ENCODE results near the gene NRL. TPM values are rescaled to one million over a fixed set of nuclear protein-coding genes. Genes with fewer than 3 reads are reported as not detected.
A peak's percentile ranks its signal among the peaks of the same experiment; 100 is the strongest.

Gene NRL
- polyA plus RNA-seq, 3 donors: 1.1 to 1.5 (median 1.3) TPM

GRCh38 chr14:24098927-24099813 is 15.6 kb downstream of the NRL start:
- peaks cover 0 to 3% (median 2%) of the 10 kb centered on the region in 3 donors for H3K27me3 Mint-ChIP-seq (ENCODE audit: low read depth in 3 of 3)
- peaks cover 34% of the 10 kb centered on the region for H3K79me2 ChIP-seq (ENCODE audit: insufficient read depth, low read length)
- no peak for TF ChIP-seq CTCF (IDR thresholded peaks at IDR 0.05)
- peak overlapping the region in 6 of 7 donors; percentile 50 to 88 (median 78) for H3K27ac Mint-ChIP-seq
- peaks cover 38% of the 10 kb centered on the region for H3K4me1 Mint-ChIP-seq
- intact Hi-C loops (cut with micrococcal nuclease): no loop called here
- DNase-seq: no peak
- peak overlapping the region in 1 of 3 experiments; percentile 9 for H3K4me3 ChIP-seq (replicated peaks in 1 of 3; ENCODE audit: low read depth in 2 of 3, low read length in 3 of 3)
- no peak overlapping the region for H3K4me2 ChIP-seq (replicated peaks; ENCODE audit: extremely low read depth, low read length, poor library complexity, severe bottlenecking)
- WGBS (ENCODE audit: insufficient coverage): 96% methylated on average over 15 of the region's 17 CpGs
- peak overlapping the region; percentile 61 to 76 for H3K27ac ChIP-seq (ENCODE audit: low read depth in 1 of 2, low read length in 2 of 2)
- peaks cover 20% of the 10 kb centered on the region for H4K20me1 ChIP-seq (ENCODE audit: insufficient read depth, low read length)
- H3K36me3 ChIP-seq (replicated peaks in 1 of 2; ENCODE audit: control insufficient read depth in 1 of 2, insufficient read depth in 2 of 2, low read length in 2 of 2): peaks cover 40 to 65% of the 10 kb centered on the region in 2 donors
- no peak overlapping the region for H3K4me3 Mint-ChIP-seq
- peaks cover 36 to 45% of the 10 kb centered on the region in 2 donors for H3K4me1 ChIP-seq (ENCODE audit: control insufficient read depth in 1 of 2, insufficient read depth in 2 of 2, low read length in 2 of 2)
- H3K9me3 Mint-ChIP-seq: peaks cover 0 to 6% (median 1%) of the 10 kb centered on the region in 7 donors
- H3K9me3 ChIP-seq (replicated peaks in 1 of 2; ENCODE audit: control insufficient read depth in 1 of 2, insufficient read depth in 1 of 2, low read length in 2 of 2): no peaks in the 10 kb centered on the region
- no peaks in the 10 kb centered on the region for H3K27me3 ChIP-seq (ENCODE audit: control insufficient read depth in 2 of 2, insufficient read depth in 2 of 2, low read length in 2 of 2)
- no peak overlapping the region for H2AFZ ChIP-seq (ENCODE audit: insufficient read depth, low read depth, low read length, poor library complexity, severe bottlenecking)
- H3K36me3 Mint-ChIP-seq: peaks cover 50 to 65% of the 10 kb centered on the region in 2 donors
- H3K9ac ChIP-seq (ENCODE audit: insufficient read depth, low read length, poor library complexity, severe bottlenecking): peak overlapping the region; percentile 6

- Mint-ChIP-seq H3K9me3 (peaks cover 0 to 3% (median 0%) of the 10 kb centered on the region in 7 donors), H3K4me3 (no peak overlapping the region), H3K4me1 (peaks cover 43% of the 10 kb centered on the region), H3K27ac (peak overlapping the region in 2 of 7 donors; percentile 1 to 29), H3K27me3 (ENCODE audit: low read depth in 3 of 3) (peaks cover 0 to 2% (median 1%) of the 10 kb centered on the region in 3 donors), H3K36me3 (peaks cover 42 to 57% of the 10 kb centered on the region in 2 donors)
- Histone ChIP-seq H3K79me2 (ENCODE audit: insufficient read depth, low read length) (peaks cover 34% of the 10 kb centered on the region), H3K9me3 (replicated peaks in 1 of 2; ENCODE audit: control insufficient read depth in 1 of 2, insufficient read depth in 1 of 2, low read length in 2 of 2) (no peaks in the 10 kb centered on the region), H3K36me3 (replicated peaks in 1 of 2; ENCODE audit: control insufficient read depth in 1 of 2, insufficient read depth in 2 of 2, low read length in 2 of 2) (peaks cover 32 to 58% of the 10 kb centered on the region in 2 donors), H3K4me2 (replicated peaks; ENCODE audit: extremely low read depth, low read length, poor library complexity, severe bottlenecking) (no peak overlapping the region), H3K4me1 (ENCODE audit: control insufficient read depth in 1 of 2, insufficient read depth in 2 of 2, low read length in 2 of 2) (peaks cover 42 to 53% of the 10 kb centered on the region in 2 donors), H4K20me1 (ENCODE audit: insufficient read depth, low read length) (peaks cover 20% of the 10 kb centered on the region), H3K4me3 (replicated peaks in 1 of 3; ENCODE audit: low read depth in 2 of 3, low read length in 3 of 3) (no peak overlapping the region), H3K27ac (ENCODE audit: low read depth in 1 of 2, low read length in 2 of 2) (peak overlapping the region in 1 of 2 donors; percentile 40), H3K9ac (ENCODE audit: insufficient read depth, low read length, poor library complexity, severe bottlenecking) (no peak overlapping the region), H3K27me3 (ENCODE audit: control insufficient read depth in 2 of 2, insufficient read depth in 2 of 2, low read length in 2 of 2) (no peaks in the 10 kb centered on the region), H2AFZ (ENCODE audit: insufficient read depth, low read depth, low read length, poor library complexity, severe bottlenecking) (no peak overlapping the region)
- TF ChIP-seq CTCF (IDR thresholded peaks at IDR 0.05): no peak
- 96% methylated on average over 14 of the region's 16 CpGs for WGBS (ENCODE audit: insufficient coverage)
- no peak for DNase-seq
- intact Hi-C loops (cut with micrococcal nuclease): no loop called here
Measured at GRCh38 chr14:24098229-24098926, 16.4 kb downstream of the NRL start.

Data from CD14-positive monocyte (primary cell).